ENCODE measurements around the gene PDIA6. TPM values are rescaled to one million over a fixed set of nuclear protein-coding genes. Genes with fewer than 3 reads are reported as not detected.
"Not testable (repeated sequence)": the region's sequence is repeated elsewhere in the genome, so short reads cannot be mapped to it uniquely, and the experiment has no call there.

The PDIA6 gene
- total RNA-seq, 2 experiments from 2014 or later, result 146 to 150 TPM

DNA sequence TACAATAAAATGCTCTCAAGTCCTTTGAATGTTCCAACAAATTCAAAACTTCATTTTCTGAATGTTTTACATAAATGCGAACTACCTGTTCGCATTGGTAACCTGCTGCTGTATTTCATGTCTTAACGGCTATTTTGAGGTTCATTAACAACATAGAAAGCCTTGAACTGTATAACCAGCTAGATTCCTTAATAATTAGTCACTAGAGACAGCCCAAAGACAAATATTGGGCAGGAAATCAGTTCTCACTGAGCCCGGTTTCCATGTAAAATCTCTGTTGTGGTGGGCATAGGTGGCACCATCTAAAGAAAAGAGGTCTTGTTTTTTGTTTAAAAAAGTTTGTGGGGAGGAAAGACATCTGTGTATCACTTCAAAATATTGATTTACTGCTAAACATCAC lies 29.2 kb downstream of the PDIA6 start:
- Mint-ChIP-seq H3K36me3 (ENCODE audit: low read depth) (peaks cover 62% of the 10 kb centered on the region), H3K27me3 (no peaks in the 10 kb centered on the region), H3K9me3 (no peaks in the 10 kb centered on the region), H3K4me3 (no peak overlapping the region), H3K4me1 (ENCODE audit: low read depth) (no peaks in the 10 kb centered on the region), H3K27ac (no peak overlapping the region)
- ChIA-PET CTCF (no interaction called here), POLR2A (no interaction called here)
- intact Hi-C loops (cut with micrococcal nuclease), result no loop called here
- ATAC-seq (no peak), DNase-seq (no peak)
- TF ChIP-seq, protein P1, sequence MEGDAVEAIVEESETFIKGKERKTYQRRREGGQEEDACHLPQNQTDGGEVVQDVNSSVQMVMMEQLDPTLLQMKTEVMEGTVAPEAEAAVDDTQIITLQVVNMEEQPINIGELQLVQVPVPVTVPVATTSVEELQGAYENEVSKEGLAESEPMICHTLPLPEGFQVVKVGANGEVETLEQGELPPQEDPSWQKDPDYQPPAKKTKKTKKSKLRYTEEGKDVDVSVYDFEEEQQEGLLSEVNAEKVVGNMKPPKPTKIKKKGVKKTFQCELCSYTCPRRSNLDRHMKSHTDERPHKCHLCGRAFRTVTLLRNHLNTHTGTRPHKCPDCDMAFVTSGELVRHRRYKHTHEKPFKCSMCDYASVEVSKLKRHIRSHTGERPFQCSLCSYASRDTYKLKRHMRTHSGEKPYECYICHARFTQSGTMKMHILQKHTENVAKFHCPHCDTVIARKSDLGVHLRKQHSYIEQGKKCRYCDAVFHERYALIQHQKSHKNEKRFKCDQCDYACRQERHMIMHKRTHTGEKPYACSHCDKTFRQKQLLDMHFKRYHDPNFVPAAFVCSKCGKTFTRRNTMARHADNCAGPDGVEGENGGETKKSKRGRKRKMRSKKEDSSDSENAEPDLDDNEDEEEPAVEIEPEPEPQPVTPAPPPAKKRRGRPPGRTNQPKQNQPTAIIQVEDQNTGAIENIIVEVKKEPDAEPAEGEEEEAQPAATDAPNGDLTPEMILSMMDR (IDR thresholded peaks at IDR 0.05), result no peak

DNA sequence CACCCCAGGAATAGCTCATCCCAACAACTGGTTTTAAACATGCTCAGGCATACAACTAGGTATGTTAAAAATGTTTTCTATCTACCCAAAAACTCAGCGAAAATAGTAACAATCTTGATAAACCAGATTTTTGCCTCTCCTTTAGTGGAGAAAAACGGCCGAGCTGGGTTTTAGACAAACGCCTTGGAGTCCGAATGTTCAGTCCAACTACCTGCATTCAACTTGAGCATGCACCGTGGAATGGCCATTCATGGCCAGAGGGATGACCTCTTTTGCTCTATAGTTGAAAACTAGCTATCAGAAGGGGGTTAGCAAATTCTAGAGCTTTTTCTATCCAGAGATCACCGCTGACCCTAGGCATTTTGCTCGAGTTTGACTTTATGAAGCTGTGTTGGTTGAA lies 30.8 kb downstream of the PDIA6 start:
- Mint-ChIP-seq H3K36me3 (ENCODE audit: low read depth) (peaks cover 46% of the 10 kb centered on the region), H3K27ac (no peak overlapping the region), H3K4me1 (ENCODE audit: low read depth) (no peaks in the 10 kb centered on the region), H3K4me3 (no peak overlapping the region), H3K9me3 (no peaks in the 10 kb centered on the region), H3K27me3 (no peaks in the 10 kb centered on the region)
- DNase-seq (no peak), ATAC-seq (no peak)
- TF ChIP-seq, protein P1 (IDR thresholded peaks at IDR 0.05), result no peak
- ChIA-PET POLR2A (interaction anchor here (0.8 to 0.9 kb wide), 3 partner anchors 9 to 15 kb away, joined by 3 read pairs; no protein-coding TSS in a partner anchor), CTCF (interaction anchor here (1.2 to 1.6 kb wide), 2 partner anchors 10 to 50 kb away, joined by 3 to 6 read pairs; no protein-coding TSS in a partner anchor)
- intact Hi-C loops (cut with micrococcal nuclease), result no loop called here

DNA sequence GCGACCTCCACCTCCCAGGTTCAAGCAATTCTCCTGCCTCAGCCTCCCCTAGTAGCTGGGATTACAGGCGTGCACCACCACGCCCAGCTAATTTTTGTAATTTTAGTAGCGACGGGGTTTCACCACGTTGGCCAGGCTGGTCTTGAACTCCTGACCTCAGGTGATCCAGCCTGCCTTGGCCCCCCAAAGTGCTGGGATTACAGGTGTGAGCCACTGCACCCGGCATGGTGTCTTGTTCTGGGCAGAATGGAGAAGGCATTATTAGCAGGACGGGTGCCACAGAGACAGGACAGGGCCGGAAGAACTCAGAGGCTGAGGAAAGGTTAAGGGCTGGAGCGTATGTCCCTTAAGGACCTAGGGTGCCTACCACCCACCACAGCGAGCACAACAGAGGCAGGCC lies 31.8 kb downstream of the PDIA6 start:
- H3K4me3 Mint-ChIP-seq; ATAC-seq; H3K27me3 Mint-ChIP-seq; H3K27ac Mint-ChIP-seq; intact Hi-C loops (cut with micrococcal nuclease); H3K4me1 Mint-ChIP-seq (ENCODE audit: low read depth); CTCF ChIA-PET; POLR2A ChIA-PET; H3K9me3 Mint-ChIP-seq; DNase-seq: not testable (repeated sequence)
- H3K36me3 Mint-ChIP-seq (ENCODE audit: low read depth), result peaks cover 39% of the 10 kb centered on the region

DNA sequence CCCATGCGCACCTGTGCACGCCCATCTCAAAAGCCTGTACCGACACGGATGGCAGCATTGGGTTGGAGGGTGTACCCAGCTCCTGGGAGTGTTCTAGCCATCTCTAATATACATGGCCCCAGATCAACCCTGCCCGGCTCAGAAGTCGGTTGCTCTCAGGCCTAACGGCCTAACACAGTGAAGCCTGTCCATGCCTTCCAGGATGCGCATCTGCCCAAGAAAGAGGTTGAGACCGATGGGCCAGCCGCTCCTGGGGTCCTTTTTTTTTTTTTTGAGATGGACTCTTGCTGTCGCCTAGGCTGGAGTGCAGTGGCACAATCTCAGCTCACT lies 32.1 kb downstream of the PDIA6 start:
- Mint-ChIP-seq H3K4me1 (ENCODE audit: low read depth) (no peaks in the 10 kb centered on the region), H3K36me3 (ENCODE audit: low read depth) (peaks cover 36% of the 10 kb centered on the region), H3K9me3 (no peaks in the 10 kb centered on the region), H3K4me3 (no peak overlapping the region), H3K27me3 (no peaks in the 10 kb centered on the region), H3K27ac (no peak overlapping the region)
- POLR2A ChIA-PET, result no interaction called here
- intact Hi-C loops (cut with micrococcal nuclease), result no loop called here
- no peak for DNase-seq
- TF ChIP-seq, protein P1 (IDR thresholded peaks at IDR 0.05), result no peak
- ATAC-seq, result no peak
- CTCF ChIA-PET, result no interaction called here

DNA sequence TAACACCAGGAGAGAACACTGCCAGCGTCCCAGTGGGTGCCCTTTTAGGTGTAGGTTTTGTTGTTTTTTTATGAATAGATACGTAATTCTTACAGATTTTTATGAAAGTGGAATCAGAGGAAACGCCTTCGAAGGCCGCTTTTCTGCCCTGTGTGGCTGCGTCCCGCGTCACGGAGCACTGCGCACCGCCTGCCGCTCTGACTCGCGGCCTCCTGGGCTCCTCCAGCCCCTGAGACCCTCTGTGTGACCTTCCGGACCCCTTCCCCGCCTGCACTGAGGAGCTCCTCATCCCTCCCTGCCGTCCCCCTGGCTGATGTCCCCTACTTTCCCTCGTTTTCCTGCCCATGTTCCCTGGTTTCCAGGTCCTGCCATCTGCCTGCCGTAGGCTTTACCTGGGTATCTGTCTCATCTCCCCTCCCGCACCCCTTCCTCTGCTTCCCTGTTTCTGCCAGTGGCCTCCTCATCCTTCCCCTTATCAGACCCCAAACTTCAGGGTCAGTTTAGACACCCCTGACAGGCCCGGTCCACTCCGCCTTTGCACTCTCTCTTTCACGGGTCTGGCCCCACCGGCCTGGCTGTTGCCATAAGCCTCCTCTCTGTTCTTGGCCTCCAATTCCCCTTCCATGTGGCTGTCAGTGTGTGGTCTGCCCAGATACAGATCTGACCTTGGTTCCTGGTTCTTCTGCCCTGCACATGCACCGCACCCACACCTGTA lies 32.7 kb downstream of the PDIA6 start:
- CTCF ChIA-PET, result no interaction called here
- Mint-ChIP-seq H3K27ac (no peak overlapping the region), H3K27me3 (no peaks in the 10 kb centered on the region)

More for the DNA sequence above, 32.7 kb downstream of the PDIA6 start:
- intact Hi-C loops (cut with micrococcal nuclease), result no loop called here
- TF ChIP-seq, protein P1 (IDR thresholded peaks at IDR 0.05), result no peak
- DNase-seq (no peak), ATAC-seq (no peak)
- POLR2A ChIA-PET, result no interaction called here
- Mint-ChIP-seq H3K4me1 (ENCODE audit: low read depth) (no peaks in the 10 kb centered on the region), H3K4me3 (no peak overlapping the region), H3K9me3 (no peaks in the 10 kb centered on the region), H3K36me3 (ENCODE audit: low read depth) (peaks cover 32% of the 10 kb centered on the region)
